HEK293 (cell line): ENCODE data around the gene ADAMTS12.

Experiments
- CTCF ChIA-PET: fragments of 350-600 bp; formaldehyde crosslinking; extraction: SDS; loops from one replicate; lab custom pipeline; 2021; ENCODE audit warnings: antibody characterized with exemption; lab: Yijun Ruan, JAX
- POLR2A ChIA-PET: fragments of 300-600 bp; formaldehyde crosslinking; extraction: SDS; loops from one replicate; lab custom pipeline; 2020; ENCODE audit warnings: antibody characterized with exemption, inconsistent platforms; lab: Yijun Ruan, JAX
- H3K27ac ChIP-seq: fragments of 200-500 bp; sonication (Bioruptor generic); 2 replicates; pipeline ENCODE4 v1.5.1; 2014; ENCODE audit warnings: low read depth, low read length, control low read depth, inconsistent platforms; ENCODE audit errors: extremely low read depth
- H3K36me3 ChIP-seq, 2 experiments: fragments of 200-500 bp in 1 of 2; sonication (Bioruptor generic) in 1 of 2; 1 replicate in 1 of 2; 2 replicates in 1 of 2; pipeline ENCODE4 v1.5.1; 2014 to 2017; ENCODE audit warnings: inconsistent platforms in 2 of 2, low read length in 2 of 2; ENCODE audit not compliant: control insufficient read depth in 2 of 2, insufficient read depth in 1 of 2
- H3K4me1 ChIP-seq: fragments of 200-500 bp; sonication (Bioruptor generic); 2 replicates; pipeline ENCODE4 v1.5.1; 2014; ENCODE audit warnings: mild to moderate bottlenecking, low read length, inconsistent platforms; ENCODE audit not compliant: control insufficient read depth, insufficient read depth
- H3K4me3 ChIP-seq: 2 replicates; pipeline ENCODE4 v1.5.1; 2011; ENCODE audit warnings: low read depth, mild to moderate bottlenecking, control low read depth, low read length, moderate library complexity
- H3K9me3 ChIP-seq: fragments of 200-500 bp; sonication (Bioruptor generic); 2 replicates; pipeline ENCODE4 v1.5.1; 2014; ENCODE audit warnings: low read depth, low read length, inconsistent platforms; ENCODE audit not compliant: control insufficient read depth, insufficient read depth
- KLF9 ChIP-seq: fragments of 450-650 bp; formaldehyde crosslinking; IDR thresholded peaks from 2 replicates; pipeline ENCODE4 v1.5.1; 2016; ENCODE audit warnings: missing biosample characterization, missing genetic modification characterization, low read depth
- SP2 ChIP-seq: fragments of 450-650 bp; formaldehyde crosslinking; IDR thresholded peaks from 2 replicates; pipeline ENCODE4 v1.5.1; 2016; ENCODE audit warnings: missing biosample characterization, missing genetic modification characterization
- SP7 ChIP-seq: fragments of 450-650 bp; formaldehyde crosslinking; IDR thresholded peaks from 2 replicates; pipeline ENCODE4 v1.5.1; 2016; ENCODE audit warnings: missing biosample characterization, missing genetic modification characterization
- TCF7L2 ChIP-seq: IDR thresholded peaks from 2 replicates; pipeline ENCODE4 v1.6.1; 2011; ENCODE audit warnings: low read depth, mild to moderate bottlenecking, inconsistent platforms, low read length, moderate library complexity, borderline replicate concordance
- ZBTB48 ChIP-seq: fragments of 450-650 bp; formaldehyde crosslinking; IDR thresholded peaks from 2 replicates; pipeline ENCODE4 v1.5.1; 2016; ENCODE audit warnings: missing biosample characterization, missing genetic modification characterization
- ZBTB7A ChIP-seq: fragments of 450-650 bp; formaldehyde crosslinking; IDR thresholded peaks from 2 replicates; pipeline ENCODE4 v1.5.1; 2016; ENCODE audit warnings: low read depth, missing biosample characterization, missing genetic modification characterization
- ZFHX2 ChIP-seq: fragments of 450-650 bp; formaldehyde crosslinking; conservative IDR thresholded peaks from 2 replicates; pipeline ENCODE4 v1.5.1; 2016; ENCODE audit warnings: missing biosample characterization, missing genetic modification characterization
- ZFP69B ChIP-seq: fragments of 450-650 bp; formaldehyde crosslinking; IDR thresholded peaks from 2 replicates; pipeline ENCODE4 v1.5.1; 2016; ENCODE audit warnings: missing biosample characterization, missing genetic modification characterization
- ZNF10 ChIP-seq: fragments of 450-650 bp; formaldehyde crosslinking; IDR thresholded peaks from 2 replicates; pipeline ENCODE4 v1.5.1; 2017; ENCODE audit warnings: missing biosample characterization, missing genetic modification characterization
- ZNF114 ChIP-seq: fragments of 450-650 bp; formaldehyde crosslinking; IDR thresholded peaks from 2 replicates; pipeline ENCODE4 v1.5.0; 2017; ENCODE audit warnings: missing biosample characterization, missing genetic modification characterization
- ZNF133 ChIP-seq: fragments of 450-650 bp; formaldehyde crosslinking; IDR thresholded peaks from 2 replicates; pipeline ENCODE4 v1.5.1; 2016; ENCODE audit warnings: missing biosample characterization, missing genetic modification characterization
- ZNF155 ChIP-seq: fragments of 450-650 bp; formaldehyde crosslinking; IDR thresholded peaks from 2 replicates; pipeline ENCODE4 v1.5.1; 2016; ENCODE audit warnings: missing biosample characterization, missing genetic modification characterization
- ZNF169 ChIP-seq: fragments of 450-650 bp; formaldehyde crosslinking; IDR thresholded peaks from 2 replicates; pipeline ENCODE4 v1.5.1; 2016; ENCODE audit warnings: missing biosample characterization, missing genetic modification characterization
- ZNF223 ChIP-seq: fragments of 450-650 bp; formaldehyde crosslinking; IDR thresholded peaks from 2 replicates; pipeline ENCODE4 v1.5.1; 2016; ENCODE audit warnings: missing biosample characterization, missing genetic modification characterization
- ZNF23 ChIP-seq: fragments of 450-650 bp; formaldehyde crosslinking; IDR thresholded peaks from 2 replicates; pipeline ENCODE4 v1.5.1; 2016; ENCODE audit warnings: missing biosample characterization, missing genetic modification characterization, borderline replicate concordance
- ZNF239 ChIP-seq: fragments of 450-650 bp; formaldehyde crosslinking; IDR thresholded peaks from 2 replicates; pipeline ENCODE4 v1.5.1; 2016; ENCODE audit warnings: missing biosample characterization, missing genetic modification characterization
- ZNF24 ChIP-seq: fragments of 450-650 bp; formaldehyde crosslinking; IDR thresholded peaks from 2 replicates; pipeline ENCODE4 v1.5.1; 2016; ENCODE audit warnings: missing biosample characterization, missing genetic modification characterization
- ZNF248 ChIP-seq: fragments of 450-650 bp; formaldehyde crosslinking; IDR thresholded peaks from 2 replicates; pipeline ENCODE4 v1.5.1; 2017; ENCODE audit warnings: missing biosample characterization, missing genetic modification characterization
- ZNF274 ChIP-seq, 2 experiments: fragments of 200-500 bp in 1 of 2; fragments of 450-650 bp in 1 of 2; sonication (Bioruptor generic) in 1 of 2; formaldehyde crosslinking in 1 of 2; IDR thresholded peaks; 2 replicates each; pipeline versions ENCODE4 v1.5.1 to v1.6.1; 2014 to 2016; ENCODE audit warnings: borderline replicate concordance in 1 of 2, inconsistent platforms in 1 of 2, low read length in 1 of 2, missing biosample characterization in 1 of 2, missing genetic modification characterization in 1 of 2
- ZNF311 ChIP-seq: fragments of 450-650 bp; formaldehyde crosslinking; IDR thresholded peaks from 2 replicates; pipeline ENCODE4 v1.5.1; 2017; ENCODE audit warnings: missing biosample characterization, missing genetic modification characterization, borderline replicate concordance
- ZNF394 ChIP-seq: fragments of 450-650 bp; formaldehyde crosslinking; IDR thresholded peaks from 2 replicates; pipeline ENCODE4 v1.5.1; 2016; ENCODE audit warnings: missing biosample characterization, missing genetic modification characterization, mild to moderate bottlenecking, moderate library complexity, borderline replicate concordance
- ZNF473 ChIP-seq: fragments of 450-650 bp; formaldehyde crosslinking; IDR thresholded peaks from 2 replicates; pipeline ENCODE4 v1.5.1; 2017; ENCODE audit warnings: missing biosample characterization, missing genetic modification characterization
- ZNF529 ChIP-seq: fragments of 450-650 bp; formaldehyde crosslinking; IDR thresholded peaks from 2 replicates; pipeline ENCODE4 v1.5.1; 2017; ENCODE audit warnings: missing genetic modification characterization, missing biosample characterization; ENCODE audit not compliant: insufficient replicate concordance
- ZNF596 ChIP-seq: fragments of 450-650 bp; IDR thresholded peaks from 2 replicates; pipeline ENCODE4 v1.5.0; 2018; ENCODE audit warnings: missing biosample characterization, mild to moderate bottlenecking, missing genetic modification characterization, moderate library complexity
- TF ChIP-seq, protein P1 (sequence below): fragments of 450-650 bp; formaldehyde crosslinking; IDR thresholded peaks from 2 replicates; pipeline ENCODE4 v1.5.1; 2016; ENCODE audit warnings: missing biosample characterization, missing genetic modification characterization
- TF ChIP-seq, protein P2 (sequence below): fragments of 450-650 bp; IDR thresholded peaks from 2 replicates; pipeline ENCODE4 v1.5.1; 2018; ENCODE audit warnings: missing biosample characterization, missing genetic modification characterization
- TF ChIP-seq, protein P3 (sequence below): fragments of 450-650 bp; formaldehyde crosslinking; IDR thresholded peaks from 2 replicates; pipeline ENCODE4 v1.5.1; 2016; ENCODE audit warnings: missing biosample characterization, missing genetic modification characterization
- TF ChIP-seq, protein P4 (sequence below): fragments of 450-650 bp; formaldehyde crosslinking; IDR thresholded peaks from 2 replicates; pipeline ENCODE4 v1.5.1; 2016; ENCODE audit warnings: missing biosample characterization, missing genetic modification characterization
- TF ChIP-seq, protein P5 (sequence below): fragments of 450-650 bp; formaldehyde crosslinking; IDR thresholded peaks from 2 replicates; pipeline ENCODE4 v1.5.1; 2016; ENCODE audit warnings: missing biosample characterization, missing genetic modification characterization

Gene ADAMTS12

DNA sequence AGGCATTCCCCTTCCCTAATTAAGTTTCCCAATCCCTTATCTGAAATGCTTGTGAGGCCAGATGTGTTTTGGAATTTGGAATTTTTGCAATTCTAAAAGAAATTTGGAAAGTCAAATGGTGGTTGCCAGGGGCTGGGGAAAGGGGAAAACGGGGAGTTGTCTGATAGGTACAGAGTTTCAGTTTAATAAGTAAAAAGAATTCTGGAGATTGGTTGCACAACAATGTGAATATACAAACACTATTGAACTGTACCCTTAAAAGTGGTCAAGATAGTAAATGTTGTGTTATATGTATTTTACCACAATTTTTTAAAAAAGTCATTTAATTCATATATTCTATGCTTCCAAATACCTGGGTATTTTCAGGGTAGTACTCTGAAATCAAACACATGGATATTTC is 154.5 kb downstream of the ADAMTS12 start (continued):
- TF ChIP-seq, protein P1, sequence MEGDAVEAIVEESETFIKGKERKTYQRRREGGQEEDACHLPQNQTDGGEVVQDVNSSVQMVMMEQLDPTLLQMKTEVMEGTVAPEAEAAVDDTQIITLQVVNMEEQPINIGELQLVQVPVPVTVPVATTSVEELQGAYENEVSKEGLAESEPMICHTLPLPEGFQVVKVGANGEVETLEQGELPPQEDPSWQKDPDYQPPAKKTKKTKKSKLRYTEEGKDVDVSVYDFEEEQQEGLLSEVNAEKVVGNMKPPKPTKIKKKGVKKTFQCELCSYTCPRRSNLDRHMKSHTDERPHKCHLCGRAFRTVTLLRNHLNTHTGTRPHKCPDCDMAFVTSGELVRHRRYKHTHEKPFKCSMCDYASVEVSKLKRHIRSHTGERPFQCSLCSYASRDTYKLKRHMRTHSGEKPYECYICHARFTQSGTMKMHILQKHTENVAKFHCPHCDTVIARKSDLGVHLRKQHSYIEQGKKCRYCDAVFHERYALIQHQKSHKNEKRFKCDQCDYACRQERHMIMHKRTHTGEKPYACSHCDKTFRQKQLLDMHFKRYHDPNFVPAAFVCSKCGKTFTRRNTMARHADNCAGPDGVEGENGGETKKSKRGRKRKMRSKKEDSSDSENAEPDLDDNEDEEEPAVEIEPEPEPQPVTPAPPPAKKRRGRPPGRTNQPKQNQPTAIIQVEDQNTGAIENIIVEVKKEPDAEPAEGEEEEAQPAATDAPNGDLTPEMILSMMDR (tag by site-specific recombination), result no peak
- TF ChIP-seq ZBTB7A (tag by site-specific recombination), result no peak
- TF ChIP-seq SP7 (tag by site-specific recombination), result no peak
- TF ChIP-seq ZFHX2 (tag by site-specific recombination), result no peak
- no peak for TF ChIP-seq ZNF274 (IDR thresholded peaks at IDR 0.05; ENCODE audit: low read length)
- no peak for TF ChIP-seq ZNF274 (tag by site-specific recombination; IDR thresholded peaks at IDR 0.05; ENCODE audit: borderline replicate concordance)
- TF ChIP-seq, protein P2, sequence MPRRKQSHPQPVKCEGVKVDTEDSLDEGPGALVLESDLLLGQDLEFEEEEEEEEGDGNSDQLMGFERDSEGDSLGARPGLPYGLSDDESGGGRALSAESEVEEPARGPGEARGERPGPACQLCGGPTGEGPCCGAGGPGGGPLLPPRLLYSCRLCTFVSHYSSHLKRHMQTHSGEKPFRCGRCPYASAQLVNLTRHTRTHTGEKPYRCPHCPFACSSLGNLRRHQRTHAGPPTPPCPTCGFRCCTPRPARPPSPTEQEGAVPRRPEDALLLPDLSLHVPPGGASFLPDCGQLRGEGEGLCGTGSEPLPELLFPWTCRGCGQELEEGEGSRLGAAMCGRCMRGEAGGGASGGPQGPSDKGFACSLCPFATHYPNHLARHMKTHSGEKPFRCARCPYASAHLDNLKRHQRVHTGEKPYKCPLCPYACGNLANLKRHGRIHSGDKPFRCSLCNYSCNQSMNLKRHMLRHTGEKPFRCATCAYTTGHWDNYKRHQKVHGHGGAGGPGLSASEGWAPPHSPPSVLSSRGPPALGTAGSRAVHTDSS (tag by site-specific recombination), result no peak
- no peak for TF ChIP-seq ZNF155 (tag by site-specific recombination)
- no peak for TF ChIP-seq ZBTB48 (tag by site-specific recombination)
- no peak for TF ChIP-seq ZNF169
- no peak for TF ChIP-seq ZNF114 (tag by site-specific recombination)
- TF ChIP-seq, all 188 proteins: peak for 0

DNA sequence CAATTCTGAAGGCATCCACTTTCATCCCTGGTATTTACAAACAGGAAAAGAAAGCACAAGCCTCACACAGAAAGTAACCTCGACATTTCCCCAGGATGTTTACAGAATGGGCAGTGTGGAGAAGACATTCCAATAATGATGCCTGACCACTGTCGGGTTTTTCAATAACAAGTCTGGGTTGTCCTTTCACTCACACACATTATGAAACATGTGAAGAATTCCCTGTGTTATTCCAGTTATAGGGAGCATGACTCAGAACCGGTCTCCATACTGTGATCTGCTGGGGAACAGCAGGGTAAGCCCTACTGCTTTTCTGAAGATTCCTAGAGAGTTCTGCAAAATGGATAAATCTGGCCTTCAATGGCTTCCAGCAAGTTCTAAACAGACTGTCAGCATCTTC is 155.3 kb downstream of the ADAMTS12 start:
- ChIA-PET POLR2A (no interaction called here), CTCF (no interaction called here)
- Histone ChIP-seq H3K4me1 (no peaks in the 10 kb centered on the region), H3K27ac (no peak overlapping the region), H3K36me3 (no peaks in the 10 kb centered on the region), H3K4me3 (no peak overlapping the region), H3K9me3 (no peaks in the 10 kb centered on the region)
- TF ChIP-seq KLF9 (tag by site-specific recombination) (no peak), ZNF239 (tag by site-specific recombination) (no peak), ZNF596 (no peak), ZNF311 (tag by site-specific recombination) (no peak), ZNF394 (no peak), ZNF223 (no peak), ZNF24 (tag by site-specific recombination) (no peak), ZNF248 (tag by site-specific recombination) (no peak), ZNF473 (tag by site-specific recombination) (no peak), ZFP69B (tag by site-specific recombination) (no peak), ZNF133 (tag by site-specific recombination) (no peak), SP2 (tag by site-specific recombination) (no peak), ZNF529 (tag by site-specific recombination) (no peak), ZNF23 (tag by site-specific recombination) (no peak), TCF7L2 (no peak), ZNF10 (tag by site-specific recombination) (no peak)
- TF ChIP-seq, protein P3, sequence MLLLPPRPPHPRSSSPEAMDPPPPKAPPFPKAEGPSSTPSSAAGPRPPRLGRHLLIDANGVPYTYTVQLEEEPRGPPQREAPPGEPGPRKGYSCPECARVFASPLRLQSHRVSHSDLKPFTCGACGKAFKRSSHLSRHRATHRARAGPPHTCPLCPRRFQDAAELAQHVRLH, result no peak
- TF ChIP-seq, protein P4, sequence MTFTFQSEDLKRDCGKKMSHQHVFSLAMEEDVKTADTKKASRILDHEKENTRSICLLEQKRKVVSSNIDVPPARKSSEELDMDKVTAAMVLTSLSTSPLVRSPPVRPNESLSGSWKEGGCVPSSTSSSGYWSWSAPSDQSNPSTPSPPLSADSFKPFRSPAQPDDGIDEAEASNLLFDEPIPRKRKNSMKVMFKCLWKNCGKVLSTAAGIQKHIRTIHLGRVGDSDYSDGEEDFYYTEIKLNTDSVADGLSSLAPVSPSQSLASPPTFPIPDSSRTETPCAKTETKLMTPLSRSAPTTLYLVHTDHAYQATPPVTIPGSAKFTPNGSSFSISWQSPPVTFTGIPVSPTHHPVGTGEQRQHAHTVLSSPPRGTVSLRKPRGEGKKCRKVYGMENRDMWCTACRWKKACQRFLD (tag by site-specific recombination), result no peak
- TF ChIP-seq, protein P2 (tag by site-specific recombination), result no peak
- TF ChIP-seq, protein P5, sequence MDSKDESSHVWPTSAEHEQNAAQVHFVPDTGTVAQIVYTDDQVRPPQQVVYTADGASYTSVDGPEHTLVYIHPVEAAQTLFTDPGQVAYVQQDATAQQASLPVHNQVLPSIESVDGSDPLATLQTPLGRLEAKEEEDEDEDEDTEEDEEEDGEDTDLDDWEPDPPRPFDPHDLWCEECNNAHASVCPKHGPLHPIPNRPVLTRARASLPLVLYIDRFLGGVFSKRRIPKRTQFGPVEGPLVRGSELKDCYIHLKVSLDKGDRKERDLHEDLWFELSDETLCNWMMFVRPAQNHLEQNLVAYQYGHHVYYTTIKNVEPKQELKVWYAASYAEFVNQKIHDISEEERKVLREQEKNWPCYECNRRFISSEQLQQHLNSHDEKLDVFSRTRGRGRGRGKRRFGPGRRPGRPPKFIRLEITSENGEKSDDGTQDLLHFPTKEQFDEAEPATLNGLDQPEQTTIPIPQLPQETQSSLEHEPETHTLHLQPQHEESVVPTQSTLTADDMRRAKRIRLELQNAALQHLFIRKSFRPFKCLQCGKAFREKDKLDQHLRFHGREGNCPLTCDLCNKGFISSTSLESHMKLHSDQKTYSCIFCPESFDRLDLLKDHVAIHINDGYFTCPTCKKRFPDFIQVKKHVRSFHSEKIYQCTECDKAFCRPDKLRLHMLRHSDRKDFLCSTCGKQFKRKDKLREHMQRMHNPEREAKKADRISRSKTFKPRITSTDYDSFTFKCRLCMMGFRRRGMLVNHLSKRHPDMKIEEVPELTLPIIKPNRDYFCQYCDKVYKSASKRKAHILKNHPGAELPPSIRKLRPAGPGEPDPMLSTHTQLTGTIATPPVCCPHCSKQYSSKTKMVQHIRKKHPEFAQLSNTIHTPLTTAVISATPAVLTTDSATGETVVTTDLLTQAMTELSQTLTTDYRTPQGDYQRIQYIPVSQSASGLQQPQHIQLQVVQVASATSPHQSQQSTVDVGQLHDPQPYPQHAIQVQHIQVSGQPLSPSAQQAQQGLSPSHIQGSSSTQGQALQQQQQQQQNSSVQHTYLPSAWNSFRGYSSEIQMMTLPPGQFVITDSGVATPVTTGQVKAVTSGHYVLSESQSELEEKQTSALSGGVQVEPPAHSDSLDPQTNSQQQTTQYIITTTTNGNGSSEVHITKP, result no peak
